ACC112 (cell line): Measurements from ENCODE around the gene MRFAP1.

Experiments
- H2AFZ ChIP-seq: fragments of 200-600 bp; sonication (generic); one replicate; pipeline ENCODE4 v1.6.0; 2017; ENCODE audit warnings: antibody characterized with exemption, low read length; ENCODE audit not compliant: unreplicated experiment
- H3K27ac ChIP-seq: fragments of 200-600 bp; sonication (generic); 2 replicates; pipeline ENCODE4 v1.5.1; 2014; ENCODE audit warnings: low read depth, mild to moderate bottlenecking, antibody characterized with exemption, low read length, moderate library complexity
- H3K27me3 ChIP-seq: fragments of 200-600 bp; sonication (generic); 2 replicates; pipeline ENCODE4 v1.6.1; 2014; ENCODE audit warnings: mild to moderate bottlenecking, antibody characterized with exemption, low read length, moderate library complexity, mixed read lengths; ENCODE audit not compliant: insufficient read depth
- H3K36me3 ChIP-seq: fragments of 200-600 bp; sonication (generic); 2 replicates; pipeline ENCODE4 v1.6.1; 2016; ENCODE audit warnings: mild to moderate bottlenecking, antibody characterized with exemption, low read length, moderate library complexity, mixed read lengths; ENCODE audit not compliant: insufficient read depth
- H3K4me1 ChIP-seq: fragments of 200-600 bp; sonication (generic); one replicate; pipeline ENCODE4 v1.6.1; 2016; ENCODE audit warnings: low read length, mixed read lengths; ENCODE audit not compliant: insufficient read depth, unreplicated experiment, control insufficient read depth
- H3K4me3 ChIP-seq: fragments of 200-600 bp; sonication (generic); 2 replicates; pipeline ENCODE4 v1.5.1; 2014; ENCODE audit warnings: mild to moderate bottlenecking, low read depth, low read length
- H3K79me2 ChIP-seq: fragments of 200-600 bp; sonication (generic); one replicate; pipeline ENCODE4 v1.6.0; 2016; ENCODE audit warnings: low read length; ENCODE audit not compliant: control insufficient read depth, unreplicated experiment, insufficient read depth

MRFAP1 gene

GRCh38 chr4:6640292-6641163, at the start of gene MRFAP1:
Gene MRFAP1 (plus strand): TSS chr4:6640685. CDS start chr4:6640863, 178 bp downstream.
- H3K27me3 ChIP-seq = no peaks in the 10 kb centered on the region
- H3K4me3 ChIP-seq = peak within 1 kb of the TSS; percentile 88

DNA sequence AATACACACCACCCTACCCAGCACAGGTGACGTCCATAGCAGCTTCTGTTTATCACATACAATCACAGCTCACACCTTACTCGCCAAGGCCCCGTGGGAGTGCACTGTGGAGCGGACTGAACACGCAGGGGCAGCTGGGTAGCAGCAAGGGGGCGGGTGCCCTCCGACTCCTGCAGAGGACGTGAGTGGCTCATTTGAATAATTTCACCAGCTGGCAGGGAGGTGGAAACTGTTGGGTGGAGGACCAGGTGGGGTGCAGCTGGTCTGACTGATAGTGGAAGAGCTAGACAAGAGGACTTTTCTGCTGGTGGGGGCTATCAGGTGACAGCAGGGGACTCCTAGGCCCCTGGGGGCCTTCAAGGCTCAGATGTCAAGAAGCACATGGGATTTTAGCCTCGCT, 49.2 kb upstream of the MRFAP1 start:
- no peak overlapping the region for H3K27ac ChIP-seq
- H3K27me3 ChIP-seq = no peaks in the 10 kb centered on the region
- H2AFZ ChIP-seq = no peak overlapping the region
- no peak overlapping the region for H3K4me3 ChIP-seq
- no peaks in the 10 kb centered on the region for H3K4me1 ChIP-seq
- H3K79me2 ChIP-seq = no peaks in the 10 kb centered on the region
- no peaks in the 10 kb centered on the region for H3K36me3 ChIP-seq

More at GRCh38 chr4:6640292-6641163, at the start of gene MRFAP1:
- Histone ChIP-seq H2AFZ (peak within 1 kb of the TSS; percentile 93), H3K79me2 (peaks cover 33% of the 10 kb centered on the region), H3K27ac (peak within 1 kb of the TSS; percentile 89), H3K4me1 (peaks cover 15% of the 10 kb centered on the region), H3K36me3 (peaks cover 13% of the 10 kb centered on the region)

DNA sequence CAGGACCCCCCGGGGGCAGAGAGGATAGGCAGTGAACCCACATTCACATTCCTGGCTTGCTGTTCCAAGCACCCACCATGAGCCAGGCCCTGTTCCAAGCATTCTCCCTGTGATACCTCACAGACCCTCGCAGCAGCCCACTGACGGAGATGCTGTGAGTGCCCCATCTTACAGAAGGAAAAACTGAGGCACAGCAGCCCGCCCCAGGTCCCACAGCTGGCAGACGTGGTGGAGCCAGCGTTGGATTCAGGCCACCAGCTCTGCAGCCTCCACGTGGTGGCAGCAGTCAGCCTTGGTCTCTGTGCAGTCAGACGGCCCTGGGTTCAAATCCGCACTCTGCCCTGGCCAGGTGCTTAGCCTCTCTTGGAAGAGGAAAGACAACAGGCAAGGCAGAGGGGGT, 48.7 kb upstream of the MRFAP1 start:
- Histone ChIP-seq H3K36me3 (no peaks in the 10 kb centered on the region), H2AFZ (no peak overlapping the region), H3K79me2 (no peaks in the 10 kb centered on the region), H3K27me3 (no peaks in the 10 kb centered on the region), H3K27ac (no peak overlapping the region), H3K4me1 (no peaks in the 10 kb centered on the region), H3K4me3 (no peak overlapping the region)

DNA sequence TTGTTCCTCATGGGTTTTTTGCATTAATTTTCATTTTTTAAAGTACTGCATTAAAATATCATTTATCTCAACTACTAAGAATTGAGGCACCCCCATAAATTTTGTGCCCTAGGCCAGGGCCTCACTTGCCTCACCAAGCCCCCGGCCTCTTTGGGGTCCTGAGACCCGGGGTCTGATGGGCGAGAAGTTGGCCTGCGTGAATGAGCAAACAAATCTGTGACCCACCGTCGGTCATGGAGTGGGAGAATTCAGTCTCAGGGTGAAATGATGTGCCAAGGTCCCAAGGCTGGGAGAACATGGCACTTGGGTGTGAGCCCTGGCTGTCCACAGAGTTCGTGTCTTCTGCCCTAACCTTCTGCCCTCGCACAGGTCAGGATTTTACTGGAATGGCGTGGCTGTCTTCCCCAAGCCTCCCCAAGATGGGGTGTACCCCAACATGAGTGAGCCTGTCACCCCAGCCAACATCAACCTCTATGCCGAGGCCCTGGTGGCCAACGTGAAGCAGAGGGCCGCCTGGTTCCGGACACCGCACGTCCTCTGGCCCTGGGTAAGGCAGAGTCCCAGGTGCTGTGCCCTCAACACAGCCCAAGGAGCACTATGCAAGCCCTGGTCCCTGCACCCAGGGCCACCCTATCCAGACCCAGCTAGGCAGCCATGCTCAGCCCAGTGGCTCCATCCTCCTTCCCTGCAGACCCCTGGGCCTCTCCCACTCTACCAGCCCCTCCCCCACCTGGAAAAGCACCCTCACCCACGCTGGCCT, 47.5 kb upstream of the MRFAP1 start:
- H3K4me1 ChIP-seq = no peaks in the 10 kb centered on the region

DNA sequence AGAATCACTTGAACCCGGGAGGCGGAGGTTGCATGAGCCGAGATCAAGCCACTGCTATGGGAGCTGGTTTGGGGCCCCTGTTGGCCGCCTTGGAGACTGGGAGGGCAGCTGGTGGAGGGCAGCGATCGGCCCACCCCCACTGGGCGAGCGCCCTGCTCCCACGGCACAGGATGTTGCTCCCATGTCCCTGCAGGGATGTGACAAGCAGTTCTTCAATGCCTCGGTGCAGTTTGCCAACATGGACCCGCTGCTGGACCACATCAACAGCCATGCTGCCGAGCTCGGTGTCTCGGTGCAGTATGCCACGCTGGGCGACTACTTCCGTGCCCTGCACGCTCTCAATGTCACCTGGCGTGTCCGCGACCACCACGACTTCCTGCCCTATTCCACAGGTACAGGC, 46.1 kb upstream of the MRFAP1 start:
- H3K27ac ChIP-seq = no peak overlapping the region
- H3K36me3 ChIP-seq = no peaks in the 10 kb centered on the region
- no peaks in the 10 kb centered on the region for H3K79me2 ChIP-seq
- H3K4me1 ChIP-seq = no peaks in the 10 kb centered on the region
- H3K4me3 ChIP-seq = no peak overlapping the region
- no peaks in the 10 kb centered on the region for H3K27me3 ChIP-seq
- H2AFZ ChIP-seq = no peak overlapping the region

More for the DNA sequence above, 47.5 kb upstream of the MRFAP1 start:
- H3K36me3 ChIP-seq = no peaks in the 10 kb centered on the region
- no peaks in the 10 kb centered on the region for H3K79me2 ChIP-seq
- H3K27me3 ChIP-seq = no peaks in the 10 kb centered on the region
- no peak overlapping the region for H2AFZ ChIP-seq
- no peak overlapping the region for H3K27ac ChIP-seq
- no peak overlapping the region for H3K4me3 ChIP-seq

DNA sequence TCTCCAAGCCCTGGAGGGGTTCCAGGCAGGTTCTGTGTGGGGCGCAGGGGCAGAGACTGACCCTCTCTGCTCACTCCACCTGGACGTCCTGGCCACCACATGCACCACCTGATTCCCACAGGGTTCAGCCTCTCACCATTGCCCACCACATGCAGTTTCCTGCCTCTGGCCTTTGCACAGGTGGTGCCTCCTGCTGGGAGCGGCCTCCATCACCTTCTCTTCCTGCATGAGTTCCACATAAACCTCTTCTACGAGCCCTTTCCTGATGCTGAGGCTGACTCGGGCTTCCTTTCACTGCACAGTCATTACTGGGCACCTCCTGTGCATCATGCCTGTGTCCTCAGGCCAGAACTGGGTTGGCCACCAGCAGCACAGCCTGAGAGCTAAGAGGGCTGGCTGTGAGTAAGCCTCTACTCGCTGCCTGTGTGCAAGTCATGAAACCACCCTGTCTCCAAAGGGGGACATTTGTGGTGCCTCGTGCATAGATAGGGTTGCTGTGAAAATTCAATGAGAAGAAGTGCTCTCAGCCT, 45.6 kb upstream of the MRFAP1 start:
- Histone ChIP-seq H3K36me3 (no peaks in the 10 kb centered on the region), H3K79me2 (no peaks in the 10 kb centered on the region), H3K4me3 (no peak overlapping the region), H3K27ac (no peak overlapping the region), H3K27me3 (no peaks in the 10 kb centered on the region), H2AFZ (no peak overlapping the region), H3K4me1 (no peaks in the 10 kb centered on the region)

- Histone ChIP-seq H3K36me3 (no peaks in the 10 kb centered on the region), H3K4me3 (no peak overlapping the region), H3K27ac (no peak overlapping the region), H3K4me1 (no peaks in the 10 kb centered on the region), H2AFZ (no peak overlapping the region), H3K27me3 (no peaks in the 10 kb centered on the region), H3K79me2 (no peaks in the 10 kb centered on the region)
These were observed 44.5 kb upstream of the MRFAP1 start for GRCh38 chr4:6595897-6596537.

GRCh38 chr4:6596948-6597347, 43.5 kb upstream of the MRFAP1 start:
- H3K27ac ChIP-seq = no peak overlapping the region
- no peak overlapping the region for H2AFZ ChIP-seq
- no peaks in the 10 kb centered on the region for H3K4me1 ChIP-seq

DNA sequence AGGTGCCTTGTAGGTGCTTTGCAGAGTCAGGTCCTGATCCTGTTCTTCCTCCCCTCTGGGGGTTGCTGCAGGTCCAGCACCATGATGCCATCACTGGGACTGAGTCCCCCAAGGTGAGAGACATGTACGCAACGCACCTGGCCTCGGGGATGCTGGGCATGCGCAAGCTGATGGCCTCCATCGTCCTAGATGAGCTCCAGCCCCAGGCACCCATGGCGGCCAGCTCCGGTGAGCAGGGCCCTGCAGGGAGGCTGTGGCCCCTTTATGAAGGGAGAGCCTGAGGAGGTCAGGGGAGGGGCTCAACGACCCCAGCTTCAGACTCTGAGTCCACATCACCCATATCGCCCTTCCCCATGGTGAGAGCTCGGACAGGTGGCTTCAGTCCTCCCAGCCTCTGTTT, 42.4 kb upstream of the MRFAP1 start:
- no peaks in the 10 kb centered on the region for H3K4me1 ChIP-seq
- no peaks in the 10 kb centered on the region for H3K36me3 ChIP-seq
- no peaks in the 10 kb centered on the region for H3K79me2 ChIP-seq
- H2AFZ ChIP-seq = no peak overlapping the region
- H3K4me3 ChIP-seq = no peak overlapping the region
- no peak overlapping the region for H3K27ac ChIP-seq
- H3K27me3 ChIP-seq = no peaks in the 10 kb centered on the region

More at GRCh38 chr4:6596948-6597347, 43.5 kb upstream of the MRFAP1 start:
- H3K4me3 ChIP-seq = no peak overlapping the region
- H3K27me3 ChIP-seq = no peaks in the 10 kb centered on the region
- H3K79me2 ChIP-seq = no peaks in the 10 kb centered on the region
- no peaks in the 10 kb centered on the region for H3K36me3 ChIP-seq

- Histone ChIP-seq H2AFZ (no peak overlapping the region), H3K27me3 (no peaks in the 10 kb centered on the region), H3K4me1 (no peaks in the 10 kb centered on the region), H3K27ac (no peak overlapping the region), H3K36me3 (no peaks in the 10 kb centered on the region), H3K79me2 (no peaks in the 10 kb centered on the region), H3K4me3 (no peak overlapping the region)
These were observed 41.8 kb upstream of the MRFAP1 start for GRCh38 chr4:6598641-6599040.
